K562 (cell line): ENCODE data around the gene FGGY. TPM values are rescaled to one million over a fixed set of nuclear protein-coding genes. Genes with fewer than 3 reads are reported as not detected.
A peak's percentile ranks its signal among the peaks of the same experiment; 100 is the strongest.

Experiments used
- ATAC-seq: fragments of 200-7000 bp; cut with Tn5 transposase; 3 replicates; pipeline ENCODE4 v1.9.1; 2020; ENCODE audit warnings: moderate library complexity
- BruUV-seq: library from RNA; stranded (reverse); fragments of 400-500 nt; replicated peaks from 2 replicates; lab custom pipeline; 2021; lab: Mats Ljungman, UMichigan
- CTCF ChIA-PET: fragments of 300-600 bp; formaldehyde crosslinking; extraction: SDS; loops from one replicate; lab custom pipeline; 2021; ENCODE audit warnings: low intra/inter-chr PET ratio; lab: Yijun Ruan, JAX
- POLR2A ChIA-PET: fragments of 300-600, 350-650 bp; sonication (Branson Sonifier 250); formaldehyde crosslinking; extraction: SDS; loops from one replicate; lab custom pipeline; 2021; ENCODE audit warnings: antibody characterized with exemption, inconsistent platforms; lab: Yijun Ruan, JAX
- DNase-seq, 4 experiments: peaks; one replicate each; pipeline versions ENCODE4 v3.0.0 to v3.0.0-alpha.2; 2011 to 2018; ENCODE audit warnings: low spot score in 3 of 4, mixed read lengths in 3 of 4; ENCODE audit errors: extremely low read depth in 1 of 4
- FAIRE-seq: peaks from 2 replicates; lab custom pipeline; 2011; peaks lifted over from hg19 to GRCh38; lab: Jason Lieb, UNC
- H2AFZ ChIP-seq: 2 replicates; pipeline ENCODE4 v1.6.0; 2011; ENCODE audit warnings: low read depth, low read length, control low read depth, inconsistent platforms
- H3K27ac ChIP-seq: fragments of 200-600 bp; 3 replicates; pipeline ENCODE4 v1.8.0; 2011; ENCODE audit warnings: low read depth, mild to moderate bottlenecking, control low read depth, inconsistent platforms, low read length, moderate library complexity, mixed read lengths; ENCODE audit errors: extremely low read depth
- H3K27me3 ChIP-seq, 2 experiments: fragments of 300-600 bp in 1 of 2; 2 replicates in 1 of 2; 3 replicates in 1 of 2; pipeline versions ENCODE4 v1.6.0 to v1.8.0; 2011; ENCODE audit warnings: inconsistent platforms in 2 of 2, low read length in 2 of 2, mild to moderate bottlenecking in 1 of 2, mixed read lengths in 1 of 2, moderate library complexity in 1 of 2; ENCODE audit not compliant: control insufficient read depth in 2 of 2, insufficient read depth in 2 of 2
- H3K36me3 ChIP-seq: fragments of 300-600 bp; 3 replicates; pipeline ENCODE4 v1.8.0; 2011; ENCODE audit warnings: mild to moderate bottlenecking, low read length, inconsistent platforms; ENCODE audit not compliant: control insufficient read depth, insufficient read depth
- H3K4me1 ChIP-seq, 2 experiments: fragments of 200-600 bp in 1 of 2; replicated peaks in 1 of 2; 2 replicates in 1 of 2; 3 replicates in 1 of 2; pipeline versions ENCODE4 v1.5.1 to v1.8.0; 2011; ENCODE audit warnings: inconsistent platforms in 2 of 2, low read length in 2 of 2, mild to moderate bottlenecking in 1 of 2, mixed read lengths in 1 of 2, moderate library complexity in 1 of 2; ENCODE audit not compliant: control insufficient read depth in 2 of 2, insufficient read depth in 2 of 2
- H3K4me2 ChIP-seq: 2 replicates; pipeline ENCODE4 v1.6.1; 2011; ENCODE audit warnings: low read length, control low read depth, inconsistent platforms, mixed read lengths; ENCODE audit not compliant: insufficient read depth
- H3K4me3 ChIP-seq: fragments of 200-600 bp; sonication (generic), shearing (Covaris generic); 2 replicates; pipeline ENCODE4 v1.5.1; 2016; ENCODE audit warnings: control low read depth, inconsistent platforms
- H3K79me2 ChIP-seq: fragments of 200-600 bp; 3 replicates; pipeline ENCODE4 v1.8.0; 2011; ENCODE audit warnings: low read length, inconsistent platforms; ENCODE audit not compliant: control insufficient read depth, insufficient read depth
- H3K9ac ChIP-seq, 2 experiments: 2 replicates each; pipeline versions ENCODE4 v1.6.0 to v1.6.1; 2011; ENCODE audit warnings: low read depth in 2 of 2, low read length in 2 of 2, control low read depth in 1 of 2, inconsistent platforms in 1 of 2, mild to moderate bottlenecking in 1 of 2, mixed read lengths in 1 of 2; ENCODE audit not compliant: insufficient read depth in 1 of 2
- H3K9me1 ChIP-seq: one replicate; pipeline ENCODE4 v1.6.0; 2011; ENCODE audit warnings: inconsistent platforms, mild to moderate bottlenecking, low read length, moderate library complexity; ENCODE audit not compliant: control insufficient read depth, insufficient read depth
- H3K9me3 ChIP-seq: replicated peaks from 2 replicates; pipeline ENCODE4 v1.5.1; 2011; ENCODE audit warnings: low read depth, low read length, inconsistent platforms; ENCODE audit not compliant: control insufficient read depth, insufficient read depth
- H4K20me1 ChIP-seq: replicated peaks from 2 replicates; pipeline ENCODE4 v1.6.1; 2011; ENCODE audit warnings: low read length, inconsistent platforms, mixed read lengths; ENCODE audit not compliant: control insufficient read depth, insufficient read depth
- MAFG ChIP-seq: fragments of 450-650 bp; conservative IDR thresholded peaks from 2 replicates; pipeline ENCODE4 v1.6.1; 2016; ENCODE audit warnings: missing genetic modification characterization, missing compliant biosample characterization
- NFE2 ChIP-seq: IDR thresholded peaks from 2 replicates; pipeline ENCODE4 v1.6.1; 2014; ENCODE audit warnings: antibody characterized with exemption, low read depth
- TSHZ1 ChIP-seq: fragments of 250-450 bp; sonication (Bioruptor Pico); IDR thresholded peaks from 2 replicates; pipeline ENCODE4 v1.4.0; 2020; ENCODE audit warnings: mild to moderate bottlenecking, moderate library complexity
- ZFP36 ChIP-seq: fragments of 150-350 bp; IDR thresholded peaks from 2 replicates; pipeline ENCODE4 v1.6.1; 2018; ENCODE audit warnings: low read length, low read depth; ENCODE audit not compliant: partially characterized antibody
- WGBS: fragments of 100-300 bp; shearing (Covaris generic); methylation state at CpG from one replicate; pipeline ENCODE4 v1.1.6; 2016; ENCODE audit warnings: low coverage, mixed read lengths; ENCODE audit not compliant: insufficient coverage; ENCODE audit errors: missing lambda C conversion rate; 5-methylcytosine and 5-hydroxymethylcytosine counted together
- in situ Hi-C: fragments of 300-500 bp; cut with MboI; formaldehyde crosslinking; loops from 4 replicates; pipeline ENCODE4 v1.15.0; 2018; ENCODE audit warnings: inconsistent platforms, mixed read lengths
- intact Hi-C: fragments of 100-400 bp; cut with micrococcal nuclease; formaldehyde crosslinking; loops from 2 replicates; pipeline ENCODE4 v1.14.2; 2022
- polyA plus RNA-seq, 8 experiments: library from polyadenylated mRNA; depleted of rRNA in 4 of 8; stranded (reverse) in 5 of 8; unstranded in 3 of 8; fragments of >200 nt; fragmentation: Nextera tagmentation in 2 of 8; fragmentation: Illumina TruSeq in 1 of 8; extraction: Ambion mirVana in 2 of 8; extraction: Trizol in 1 of 8; gene quantifications; 2 replicates each; pipeline versions ENCODE4 v1.2.1 to v1.2.3, GENCODE V29; 2011 to 2014; ENCODE audit warnings: inconsistent platforms in 1 of 8, missing spikeins in 1 of 8
- total RNA-seq, 7 experiments: library from RNA; depleted of rRNA in 6 of 7; stranded (reverse); fragments of >200 nt in 6 of 7; fragmentation: Illumina TruSeq in 2 of 7; extraction: Trizol in 2 of 7; gene quantifications; 2 replicates each; pipeline versions ENCODE4 v1.2.1 to v1.2.3, GENCODE V29; 2011 to 2021; ENCODE audit warnings: low replicate concordance in 1 of 7

FGGY gene
- total and polyA plus RNA-seq, 9 of the 15 experiments (the other 6 are each of a cell fraction or from before 2014, with no cell fraction given) = 9.7 to 19.2 (median 12.6) TPM

GRCh38 chr1:59415286-59415850, 118.5 kb downstream of the FGGY start:
- no peak overlapping the region for H3K27ac ChIP-seq
- no peaks in the 10 kb centered on the region for H3K27me3 ChIP-seq
- no peaks in the 10 kb centered on the region for H3K9me3 ChIP-seq
- H3K9me1 ChIP-seq = no peaks in the 10 kb centered on the region
- intact Hi-C loops (no loop called here), in situ Hi-C loops (no loop called here)
- ChIA-PET CTCF (no interaction called here), POLR2A (interaction anchor here (0.8 to 1.4 kb wide), 2 partner anchors 9 to 15 kb away, joined by 3 read pairs; no protein-coding TSS in a partner anchor)
- no peak overlapping the region for H3K4me2 ChIP-seq
- no peaks in the 10 kb centered on the region; a peak in 1 of 5 replicates for H3K4me1 ChIP-seq
- WGBS = 5% methylated on average over 5 of the region's 5 CpGs
- no peak overlapping the region for H2AFZ ChIP-seq
- FAIRE-seq (no peak), ATAC-seq (no peak), DNase-seq (no peak)
- no peak for TF ChIP-seq ZFP36
- H3K4me3 ChIP-seq = no peak overlapping the region
- no peaks in the 10 kb centered on the region for H3K36me3 ChIP-seq
- no peak overlapping the region for H3K9ac ChIP-seq
- no peaks in the 10 kb centered on the region for H3K79me2 ChIP-seq
- BruUV-seq = no TSS peak
- no peaks in the 10 kb centered on the region for H4K20me1 ChIP-seq

GRCh38 chr1:59415881-59416280, 119.0 kb downstream of the FGGY start:
- H3K9me1 ChIP-seq = no peaks in the 10 kb centered on the region
- no peak for FAIRE-seq
- no peak overlapping the region for H2AFZ ChIP-seq
- ChIA-PET POLR2A (interaction anchor here (0.8 to 1.4 kb wide), 2 partner anchors 9 to 15 kb away, joined by 3 read pairs; no protein-coding TSS in a partner anchor), CTCF (no interaction called here)
- no peak for ATAC-seq
- H3K79me2 ChIP-seq = no peaks in the 10 kb centered on the region
- no peaks in the 10 kb centered on the region for H4K20me1 ChIP-seq
- H3K4me1 ChIP-seq = no peaks in the 10 kb centered on the region; a peak in 1 of 5 replicates
- DNase-seq = no peak
- no peak overlapping the region for H3K4me2 ChIP-seq
- H3K4me3 ChIP-seq = no peak overlapping the region
- intact Hi-C loops = no loop called here
- BruUV-seq = no TSS peak
- no peaks in the 10 kb centered on the region for H3K36me3 ChIP-seq
- TF ChIP-seq TSHZ1 = no peak
- peak; percentile 3; the same call in 1 of the 2 replicates for TF ChIP-seq NFE2
- TF ChIP-seq MAFG (tag) = peak; percentile 45; the same call in 1 of the 2 replicates
- in situ Hi-C loops = no loop called here
- no peak overlapping the region for H3K27ac ChIP-seq
- H3K9me3 ChIP-seq = no peaks in the 10 kb centered on the region
- no peaks in the 10 kb centered on the region for H3K27me3 ChIP-seq
- no peak overlapping the region for H3K9ac ChIP-seq
